GM12878 (cell line): Measurements from ENCODE around the gene REV3L.

ENCODE experiments used
- CTCF ChIP-seq, 3 experiments: IDR thresholded peaks in 2 of 3; conservative IDR thresholded peaks in 1 of 3; 2 replicates each; pipeline ENCODE4 v1.5.1; 2011; ENCODE audit warnings: low read depth in 3 of 3, low read length in 3 of 3, mild to moderate bottlenecking in 3 of 3, control low read depth in 2 of 3, moderate library complexity in 2 of 3, inconsistent platforms in 1 of 3, mixed read lengths in 1 of 3; ENCODE audit not compliant: control insufficient read depth in 2 of 3, insufficient read depth in 1 of 3; ENCODE audit errors: extremely low read depth in 1 of 3
- POLR2AphosphoS5 ChIP-seq: IDR thresholded peaks from 2 replicates; pipeline ENCODE4 v1.6.1; 2011; ENCODE audit warnings: mild to moderate bottlenecking, low read length, inconsistent platforms

GRCh38 chr6:111478749-111479148, 4.3 kb downstream of the REV3L start:
- peak; percentile 33 to 71 (median 63); a peak in 4 of 6 replicates for TF ChIP-seq CTCF (IDR thresholded peaks at IDR 0.05 in 2 of 3, conservative IDR thresholded peaks at IDR 0.05 in 1 of 3; ENCODE audit: control insufficient read depth in 2 of 3, extremely low read depth in 1 of 3, insufficient read depth in 1 of 3, low read depth in 3 of 3, low read length in 3 of 3)
- no peak for TF ChIP-seq POLR2AphosphoS5
